Adrenal gland (tissue), 5 donors: ENCODE measurements around the gene KCNJ3.

Experiments
- CTCF ChIP-seq, 6 experiments: fragments of 450-650 bp in 4 of 6; fragments of 200-600 bp in 2 of 6; sonication (generic) in 1 of 6; IDR thresholded peaks; 1 replicate in 5 of 6; 2 replicates in 1 of 6; pipeline versions ENCODE4 v1.5.1 to v1.8.0; 2016 to 2021; ENCODE audit warnings: antibody characterized with exemption in 6 of 6, mild to moderate bottlenecking in 2 of 6, moderate library complexity in 1 of 6
- POLR2A ChIP-seq, 2 donors: fragments of 450-650 bp; IDR thresholded peaks; one replicate each; pipeline ENCODE4 v1.6.1; 2017; ENCODE audit warnings: antibody characterized with exemption in 2 of 2, mild to moderate bottlenecking in 2 of 2, moderate library complexity in 1 of 2
- donor health status: DM: no; HTN: no; CAD: no.

GRCh38 chr2:154762638-154763037 lies 64.1 kb downstream of the KCNJ3 start:
- no peak for TF ChIP-seq CTCF (IDR thresholded peaks at IDR 0.05)
- no peak for TF ChIP-seq POLR2A (IDR thresholded peaks at IDR 0.05)
